SK-N-SH (cell line): ENCODE data around the gene RNF187. TPM values are rescaled to one million over a fixed set of nuclear protein-coding genes. Genes with fewer than 3 reads are reported as not detected.
"Not testable (repeated sequence)": the region's sequence is repeated elsewhere in the genome, so short reads cannot be mapped to it uniquely, and the experiment has no call there.

Experiments used
- CTCF ChIA-PET: fragments of 300-600, 350-600 bp; formaldehyde crosslinking; extraction: SDS; loops from one replicate; lab custom pipeline; 2021; lab: Yijun Ruan, JAX
- POLR2A ChIA-PET: fragments of 350-600 bp; sonication (Branson Sonifier 250); formaldehyde crosslinking; extraction: SDS; loops from one replicate; lab custom pipeline; 2020; ENCODE audit warnings: antibody characterized with exemption, inconsistent platforms; lab: Yijun Ruan, JAX
- DNase-seq: peaks from one replicate; pipeline ENCODE4 v3.0.0; 2012
- H2AFZ ChIP-seq: fragments of 200-600 bp; sonication (generic); 2 replicates; pipeline ENCODE4 v1.8.1; 2016; ENCODE audit warnings: antibody characterized with exemption, mild to moderate bottlenecking, low read depth
- H3F3A ChIP-seq: fragments of 200-600 bp; sonication (generic); replicated peaks from 2 replicates; pipeline ENCODE3; 2016; ENCODE audit warnings: antibody characterized with exemption, mild to moderate bottlenecking; ENCODE audit not compliant: insufficient read depth
- H3K27ac ChIP-seq, 2 experiments: fragments of 200-500 bp in 1 of 2; fragments of 200-600 bp in 1 of 2; sonication (Bioruptor generic) in 1 of 2; sonication (generic), shearing (Covaris generic) in 1 of 2; 2 replicates each; pipeline versions ENCODE4 v1.5.1 to v1.6.1; 2014 to 2016; ENCODE audit warnings: low read depth in 2 of 2, inconsistent platforms in 1 of 2, low read length in 1 of 2, mild to moderate bottlenecking in 1 of 2, mixed read lengths in 1 of 2
- H3K27me3 ChIP-seq: fragments of 200-600 bp; sonication (generic), shearing (Covaris generic); 2 replicates; pipeline ENCODE4 v1.6.1; 2016; ENCODE audit warnings: mixed run types; ENCODE audit not compliant: insufficient read depth
- H3K36me3 ChIP-seq, 2 experiments: fragments of 200-500 bp in 1 of 2; fragments of 200-600 bp in 1 of 2; sonication (Bioruptor generic) in 1 of 2; sonication (generic) in 1 of 2; replicated peaks in 1 of 2; 2 replicates each; pipeline versions ENCODE3 to v1.5.1; 2014 to 2016; ENCODE audit warnings: low read length in 1 of 2, mild to moderate bottlenecking in 1 of 2; ENCODE audit not compliant: insufficient read depth in 2 of 2, control insufficient read depth in 1 of 2
- H3K4me1 ChIP-seq, 2 experiments: fragments of 200-500 bp in 1 of 2; fragments of 200-600 bp in 1 of 2; sonication (Bioruptor generic) in 1 of 2; sonication (generic), shearing (Covaris generic) in 1 of 2; 2 replicates each; pipeline versions ENCODE4 v1.5.1 to v1.6.1; 2014 to 2016; ENCODE audit warnings: low read depth in 1 of 2, low read length in 1 of 2, mixed run types in 1 of 2; ENCODE audit not compliant: insufficient read depth in 2 of 2, control insufficient read depth in 1 of 2
- H3K4me2 ChIP-seq: fragments of 200-600 bp; sonication (generic), shearing (Covaris generic); 2 replicates; pipeline ENCODE4 v1.6.1; 2017; ENCODE audit warnings: mixed run types
- H3K4me3 ChIP-seq, 2 experiments: fragments of 200-500 bp in 1 of 2; fragments of 200-600 bp in 1 of 2; sonication (Bioruptor generic) in 1 of 2; sonication (generic), shearing (Covaris generic) in 1 of 2; 2 replicates each; pipeline versions ENCODE4 v1.5.1 to v1.8.1; 2014 to 2016; ENCODE audit warnings: low read depth in 2 of 2, inconsistent platforms in 1 of 2, low read length in 1 of 2, mild to moderate bottlenecking in 1 of 2, mixed read lengths in 1 of 2, moderate library complexity in 1 of 2
- H3K79me2 ChIP-seq: fragments of 200-600 bp; sonication (generic); 2 replicates; pipeline ENCODE4 v1.8.1; 2017; ENCODE audit warnings: mild to moderate bottlenecking; ENCODE audit not compliant: insufficient read depth
- H3K9ac ChIP-seq: fragments of 200-600 bp; sonication (generic); 2 replicates; pipeline ENCODE4 v1.6.1; 2017; ENCODE audit warnings: mixed run types
- H3K9me2 ChIP-seq: fragments of 200-600 bp; sonication (generic); 2 replicates; pipeline ENCODE4 v1.6.1; 2017; ENCODE audit warnings: mixed run types
- H3K9me3 ChIP-seq: fragments of 200-600 bp; sonication (generic); 2 replicates; pipeline ENCODE4 v1.6.1; 2017; ENCODE audit warnings: mixed run types, mild to moderate bottlenecking, moderate library complexity
- H4K20me1 ChIP-seq: fragments of 200-600 bp; sonication (generic); 2 replicates; pipeline ENCODE4 v1.6.1; 2017; ENCODE audit warnings: mild to moderate bottlenecking, mixed run types; ENCODE audit not compliant: insufficient read depth
- CHD2 ChIP-seq: fragments of 150-350 bp; IDR thresholded peaks from 2 replicates; pipeline ENCODE4 v1.6.1; 2018; ENCODE audit warnings: low read length; ENCODE audit not compliant: partially characterized antibody
- ELF1 ChIP-seq: IDR thresholded peaks from 2 replicates; pipeline ENCODE4 v1.4.0; 2012
- MXI1 ChIP-seq: IDR thresholded peaks from 2 replicates; pipeline ENCODE4 v1.6.1; 2012; ENCODE audit warnings: mild to moderate bottlenecking, low read depth, low read length, improper control_type of control experiment
- NRF1 ChIP-seq: IDR thresholded peaks from 2 replicates; pipeline ENCODE4 v1.6.1; 2012; ENCODE audit warnings: low read depth, mild to moderate bottlenecking, low read length
- PBX3 ChIP-seq: IDR thresholded peaks from 2 replicates; pipeline ENCODE4; 2012
- SMC3 ChIP-seq: IDR thresholded peaks from 2 replicates; pipeline ENCODE4 v1.6.1; 2012; ENCODE audit warnings: low read depth, low read length, improper control_type of control experiment
- TCF12 ChIP-seq: IDR thresholded peaks from 2 replicates; pipeline ENCODE4 v1.4.0; 2012
- WGBS: methylation state at CpG from one replicate; pipeline ENCODE4 v1.1.6; 2017; ENCODE audit warnings: low lambda C conversion rate; 5-methylcytosine and 5-hydroxymethylcytosine counted together
- polyA plus RNA-seq, 3 experiments: library from polyadenylated mRNA; depleted of rRNA; stranded (reverse); fragments of >200 nt; gene quantifications; 2 replicates each; pipeline ENCODE4 v1.2.3, GENCODE V29; 2012

RNF187 gene
- polyA plus RNA-seq, 1 of the 3 experiments (the other 2 are of a cell fraction), result 71.1 TPM

- no peak for TF ChIP-seq PBX3
- no peak for TF ChIP-seq NRF1
- no peak for TF ChIP-seq MXI1
These were observed 21.5 kb upstream of the RNF187 start (continued) for GRCh38 chr1:228465571-228466146.

- not testable (repeated sequence) for H3K27me3 ChIP-seq
- CTCF ChIA-PET, result interaction anchor here (1.7 kb wide), 1 partner anchor 33 kb away, joined by 5 read pairs; no protein-coding TSS in a partner anchor
These were observed 19.0 kb upstream of the RNF187 start for GRCh38 chr1:228468188-228468587.

GRCh38 chr1:228469413-228470162 is 17.6 kb upstream of the RNF187 start:
- TF ChIP-seq SMC3 (no peak), ELF1 (no peak), NRF1 (no peak), CHD2 (no peak), TCF12 (no peak)
- H3K4me2 ChIP-seq, result no peak overlapping the region
- H4K20me1 ChIP-seq, result no peaks in the 10 kb centered on the region
- DNase-seq, result no peak
- no peak overlapping the region for H3K4me3 ChIP-seq
- no peaks in the 10 kb centered on the region for H3K9me2 ChIP-seq
- ChIA-PET CTCF (interaction anchor here (0.9 to 1.3 kb wide), 2 partner anchors 14 to 39 kb away, joined by 3 to 4 read pairs; no protein-coding TSS in a partner anchor), POLR2A (no interaction called here)
- no peaks in the 10 kb centered on the region for H3K27me3 ChIP-seq
- H3K36me3 ChIP-seq, result no peaks in the 10 kb centered on the region
- no peaks in the 10 kb centered on the region for H3F3A ChIP-seq
- H3K9ac ChIP-seq, result no peak overlapping the region
- no peak overlapping the region for H3K27ac ChIP-seq
- no peaks in the 10 kb centered on the region for H3K9me3 ChIP-seq
- peaks cover 0 to 7% of the 10 kb centered on the region in 2 experiments; a peak in 1 of 4 replicates for H3K4me1 ChIP-seq
- H2AFZ ChIP-seq, result no peak overlapping the region
- WGBS, result 78% methylated on average over 20 of the region's 33 CpGs
- H3K79me2 ChIP-seq, result no peaks in the 10 kb centered on the region

More at GRCh38 chr1:228468188-228468587, 19.0 kb upstream of the RNF187 start:
- H3K79me2 ChIP-seq, H3K36me3 ChIP-seq, H3K4me2 ChIP-seq, POLR2A ChIA-PET, H3K9me3 ChIP-seq, H4K20me1 ChIP-seq, H2AFZ ChIP-seq, DNase-seq, H3K9ac ChIP-seq, H3K27ac ChIP-seq, H3F3A ChIP-seq, H3K4me3 ChIP-seq, H3K9me2 ChIP-seq: not testable (repeated sequence)
- H3K4me1 ChIP-seq, result peaks cover 0 to 16% of the 10 kb centered on the region in 2 experiments; a peak in 1 of 4 replicates
- 34% methylated on average over 2 of the region's 2 CpGs for WGBS
